Activated CD8-positive, alpha-beta memory T cell treated with anti-CD3 and anti-CD28 coated beads, Interleukin-2, amount 50 U/mL, for 48 hours (primary cell): ENCODE measurements around the gene CREB3L2.

Experiments
- DNase-seq: peaks from one replicate; pipeline ENCODE4 v3.0.0-alpha.2; 2020

The CREB3L2 gene

DNA sequence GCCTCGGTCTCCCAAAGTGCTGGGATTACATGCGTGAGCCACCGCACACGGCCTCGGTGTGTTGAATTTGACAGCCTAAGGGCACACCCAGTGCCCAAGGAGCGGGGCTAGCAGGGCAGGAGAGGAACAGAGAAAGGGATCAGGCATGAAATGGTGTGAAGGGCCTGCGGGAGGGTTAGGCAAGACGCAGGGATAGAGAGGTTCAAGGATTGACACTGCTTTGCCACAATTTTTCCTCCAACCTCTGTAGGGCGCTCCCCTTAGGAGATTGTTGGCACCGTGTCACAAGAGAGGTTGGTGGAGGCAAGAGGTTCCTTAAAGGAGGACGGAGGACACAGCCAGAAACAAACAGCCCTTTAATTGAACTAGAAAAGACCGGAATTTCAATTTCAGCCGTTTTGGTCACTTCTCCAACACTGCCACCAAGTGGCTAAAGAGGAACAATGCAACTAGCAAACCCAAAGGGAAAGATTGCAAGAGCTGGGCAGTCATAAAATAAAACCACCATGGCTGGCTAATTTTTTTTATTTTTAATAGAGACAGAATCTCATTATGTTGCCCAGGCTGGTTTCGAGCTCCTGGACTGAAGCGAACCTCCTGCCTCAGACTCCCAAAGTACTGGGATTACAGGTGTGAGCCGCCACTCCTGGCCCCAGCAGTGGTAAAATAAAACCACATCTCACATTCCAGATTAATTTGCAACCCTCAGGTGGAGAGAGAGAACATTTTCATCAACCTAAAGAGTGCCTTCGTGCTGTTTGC, 6.9 kb upstream of the CREB3L2 start:
- DNase-seq: no peak

DNA sequence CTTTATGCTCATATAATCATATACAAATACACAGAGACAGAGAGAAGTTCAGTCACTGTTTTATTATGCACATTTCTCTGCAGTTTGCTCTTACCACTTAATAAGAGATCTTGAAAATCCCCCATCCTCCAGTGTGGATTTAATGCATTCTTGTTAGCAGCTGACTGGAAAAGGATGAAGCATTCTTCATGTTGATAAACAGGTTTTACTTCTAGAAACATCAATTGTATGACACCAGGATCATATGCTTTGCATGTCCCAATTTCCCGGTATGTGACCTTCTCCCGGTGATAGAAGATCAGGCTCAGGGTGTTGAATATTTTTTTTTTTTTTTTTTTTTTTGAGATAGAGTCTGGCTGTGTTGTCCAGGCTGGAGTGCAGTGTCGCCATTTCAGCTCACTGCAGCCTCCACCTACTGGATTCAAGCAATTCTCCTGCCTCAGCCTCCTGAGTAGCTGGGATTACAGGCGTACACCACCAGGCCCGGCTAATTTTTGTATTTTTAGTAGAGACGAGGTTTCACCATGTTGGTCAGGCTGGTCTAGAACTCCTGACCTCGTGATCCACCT, 6.2 kb upstream of the CREB3L2 start:
- no peak for DNase-seq

DNA sequence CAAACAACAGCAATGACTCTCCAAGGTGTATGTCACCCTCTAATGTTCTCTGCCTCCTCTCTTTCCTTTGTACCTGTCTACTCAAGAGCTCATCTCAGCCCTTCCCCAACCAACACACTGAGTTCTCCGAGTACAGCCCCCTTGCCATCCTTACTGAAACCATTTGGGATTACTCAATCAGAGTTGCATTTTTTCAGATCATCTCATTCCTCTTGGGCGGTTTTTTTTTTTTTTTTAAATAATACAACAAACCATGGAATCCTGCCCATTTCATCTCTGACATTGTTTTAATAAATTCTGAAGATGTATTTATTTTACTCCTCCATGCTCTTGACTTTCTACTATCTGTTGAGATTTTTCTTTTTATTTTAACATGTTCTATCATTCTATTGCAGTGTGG, 4.2 kb upstream of the CREB3L2 start:
- DNase-seq: no peak

- no peak for DNase-seq
These were observed 3.0 kb upstream of the CREB3L2 start for GRCh38 chr7:138004936-138005335.

DNA sequence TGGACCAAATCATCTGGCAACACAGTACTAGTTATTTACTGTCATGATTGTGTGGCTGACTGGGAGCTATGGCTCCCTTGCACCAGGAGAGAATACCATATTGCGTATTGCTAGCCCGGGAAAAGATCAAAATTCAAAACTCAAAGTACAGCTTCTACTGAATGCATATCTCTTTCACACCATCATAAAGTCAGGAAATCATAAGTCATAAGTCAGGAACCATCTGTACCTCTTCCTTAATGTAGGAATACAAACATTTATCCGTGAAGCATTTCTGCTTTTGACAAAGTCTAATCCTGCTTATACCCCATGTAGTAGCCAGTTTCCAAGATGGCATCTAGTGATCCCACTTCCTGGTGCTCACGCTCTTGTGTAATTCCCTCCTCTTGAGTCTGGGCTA, 2.2 kb upstream of the CREB3L2 start:
- no peak for DNase-seq

GRCh38 chr7:138002828-138003189, 923 bp upstream of the CREB3L2 start:
- DNase-seq: no peak

GRCh38 chr7:138002096-138002827, 376 bp upstream of the CREB3L2 start:
- DNase-seq: peak; percentile 97

DNA sequence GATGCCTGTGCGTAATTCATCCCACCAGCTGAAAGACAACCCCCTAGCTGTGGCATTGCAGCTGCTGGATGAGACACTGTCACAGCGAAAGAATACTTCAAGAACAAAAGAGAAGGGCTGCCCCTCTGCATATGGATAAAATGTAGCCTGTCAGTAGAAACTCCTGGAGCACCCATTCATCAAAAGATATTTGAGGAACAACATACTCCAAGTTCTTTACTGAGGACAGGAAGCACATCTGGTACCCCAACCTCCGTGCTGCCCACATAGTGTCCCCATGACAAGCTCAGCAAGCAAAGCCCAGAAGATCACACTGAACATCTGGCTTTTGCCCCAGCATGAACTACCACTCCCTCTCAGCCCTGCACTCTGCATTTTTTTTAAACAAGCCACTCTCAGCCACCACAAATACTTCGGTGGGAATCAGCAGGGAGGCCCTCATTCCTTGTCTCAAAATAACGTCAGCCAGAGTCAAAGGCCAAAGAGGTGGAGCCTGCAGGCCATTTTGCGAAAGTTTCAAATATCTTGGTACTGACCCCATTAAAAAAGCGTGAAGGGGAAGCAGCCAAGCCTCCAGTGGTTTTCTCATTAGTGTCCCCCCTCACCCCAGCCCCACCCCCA, 1.7 kb downstream of the CREB3L2 start:
- no peak for DNase-seq

- DNase-seq: no peak
These were observed 2.3 kb downstream of the CREB3L2 start for GRCh38 chr7:137999496-138000080.

GRCh38 chr7:137998250-137998649, 3.6 kb downstream of the CREB3L2 start:
- no peak for DNase-seq

DNA sequence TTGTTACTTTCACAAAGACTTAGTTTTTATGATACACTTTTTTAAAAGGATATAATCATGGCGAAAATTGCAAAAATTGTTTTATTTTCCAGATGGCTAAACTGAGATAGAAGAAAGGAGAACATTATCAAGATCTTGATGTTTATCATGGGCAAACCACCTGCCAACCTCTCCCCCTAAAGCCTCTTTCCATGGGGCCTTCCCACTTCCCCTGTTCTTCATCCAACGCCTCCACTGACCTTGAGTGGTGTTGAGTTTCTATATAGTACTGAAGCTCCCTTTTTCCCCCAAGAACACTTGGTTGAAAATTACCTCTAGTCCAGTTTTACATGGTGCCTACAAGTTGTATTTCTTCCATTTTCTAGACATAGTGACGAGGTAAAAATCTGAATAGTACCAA, 5.0 kb downstream of the CREB3L2 start:
- no peak for DNase-seq

GRCh38 chr7:137996386-137996851, 5.5 kb downstream of the CREB3L2 start:
- no peak for DNase-seq

DNA sequence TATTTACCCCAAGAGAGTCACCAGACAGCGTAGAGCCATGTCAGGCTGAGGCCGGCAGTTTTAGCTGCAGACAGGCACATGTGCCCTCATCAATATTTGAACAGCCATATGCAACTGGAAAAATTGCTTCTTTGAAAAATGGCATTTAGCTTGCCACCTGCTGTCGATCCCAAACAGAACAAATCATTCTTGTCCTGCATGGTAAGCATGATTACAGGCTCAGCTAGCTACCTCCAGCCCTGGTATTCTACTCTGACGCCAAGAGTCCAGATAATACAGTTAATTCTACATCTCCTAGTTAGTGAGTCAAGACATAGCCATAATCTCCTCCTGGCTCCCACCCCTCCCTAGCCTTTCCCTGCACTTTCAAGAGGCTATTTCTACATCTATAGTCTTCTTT, 7.7 kb downstream of the CREB3L2 start:
- DNase-seq: no peak

GRCh38 chr7:137993395-137993743, 8.5 kb downstream of the CREB3L2 start:
- DNase-seq: no peak

- DNase-seq: no peak
These were observed 9.1 kb downstream of the CREB3L2 start for GRCh38 chr7:137992550-137993394.

- no peak for DNase-seq
These were observed 9.8 kb downstream of the CREB3L2 start for GRCh38 chr7:137992104-137992549.

- DNase-seq: no peak
These were observed 11.5 kb downstream of the CREB3L2 start for GRCh38 chr7:137990251-137990941.

GRCh38 chr7:137989590-137989989, 12.3 kb downstream of the CREB3L2 start:
- DNase-seq: no peak

GRCh38 chr7:137989094-137989493, 12.8 kb downstream of the CREB3L2 start:
- no peak for DNase-seq

DNA sequence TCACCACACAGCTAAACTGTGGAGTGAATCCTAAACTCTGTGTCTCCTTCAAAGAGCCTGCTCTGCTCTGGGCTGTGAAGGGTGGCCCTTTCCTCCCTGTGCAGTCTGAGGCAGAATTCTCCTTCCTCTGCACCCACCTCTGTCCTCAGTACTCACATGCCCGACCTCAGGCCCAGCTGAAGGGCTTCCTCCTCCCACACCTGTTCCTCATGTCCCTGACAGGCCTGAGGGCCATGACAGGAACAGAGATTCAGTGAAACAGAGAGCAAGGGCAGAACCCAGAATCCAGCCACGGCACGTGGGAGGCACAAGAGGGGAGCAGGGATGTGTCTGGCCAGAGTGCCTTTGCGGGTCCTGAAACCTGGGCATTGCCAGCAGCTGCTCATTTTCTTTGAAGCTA, 13.9 kb downstream of the CREB3L2 start:
- no peak for DNase-seq

DNA sequence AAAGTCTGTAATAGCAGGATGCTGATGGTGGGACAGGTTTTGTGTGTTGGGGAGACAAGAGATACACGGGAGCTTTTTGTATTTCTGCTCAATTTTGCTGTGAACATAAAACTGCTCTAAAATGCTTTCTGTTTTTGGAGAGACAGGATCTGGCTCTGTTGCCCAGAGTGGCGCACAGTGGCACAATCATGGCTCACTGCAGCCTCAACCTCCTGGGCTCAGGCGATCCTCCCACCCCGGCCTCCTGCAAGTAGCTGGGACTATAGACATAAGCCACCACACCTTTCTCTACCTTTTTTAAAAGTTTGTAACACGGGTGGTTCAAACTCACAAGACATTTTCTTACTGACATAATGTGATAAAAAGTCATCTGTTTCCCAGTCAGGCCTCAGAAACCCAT, 14.3 kb downstream of the CREB3L2 start:
- DNase-seq: no peak

- no peak for DNase-seq
These were observed 14.9 kb downstream of the CREB3L2 start for GRCh38 chr7:137987018-137987349.
